Activated CD4-positive, alpha-beta T cell treated with anti-CD3 and anti-CD28 coated beads for 36 hours (primary cell): ENCODE data around the gene ARHGEF19. TPM values are rescaled to one million over a fixed set of nuclear protein-coding genes. Genes with fewer than 3 reads are reported as not detected.

Experiments
- ATAC-seq: fragments of 200-7000 bp; cut with Tn5 transposase; one replicate; pipeline ENCODE4 v1.10.0; 2021; ENCODE audit warnings: mild to moderate bottlenecking, moderate library complexity
- CTCF ChIA-PET: fragments of 350-600 bp; sonication (Branson Sonifier 250); formaldehyde crosslinking; loops from one replicate; lab custom pipeline; 2021; ENCODE audit warnings: antibody characterized with exemption; lab: Charles Lee
- POLR2A ChIA-PET: fragments of 350-600 bp; sonication (Branson Sonifier 250); formaldehyde crosslinking; loops from one replicate; lab custom pipeline; 2021; ENCODE audit warnings: antibody characterized with exemption, inconsistent platforms; lab: Charles Lee
- DNase-seq: peaks from one replicate; pipeline ENCODE4 v3.0.0-alpha.2; 2020
- H3K27ac Mint-ChIP-seq: one replicate; pipeline ENCODE4 v1.8.0; 2021; ENCODE audit warnings: mixed read lengths
- H3K27me3 Mint-ChIP-seq: one replicate; pipeline ENCODE4 v1.8.0; 2021; ENCODE audit warnings: mixed read lengths
- H3K36me3 Mint-ChIP-seq: one replicate; pipeline ENCODE4 v1.8.0; 2021; ENCODE audit warnings: low read depth, mixed read lengths
- H3K4me1 Mint-ChIP-seq: one replicate; pipeline ENCODE4 v1.8.0; 2021; ENCODE audit warnings: mixed read lengths
- H3K4me3 Mint-ChIP-seq: one replicate; pipeline ENCODE4 v1.8.0; 2021; ENCODE audit warnings: mild to moderate bottlenecking, moderate library complexity, mixed read lengths
- H3K9me3 Mint-ChIP-seq: one replicate; pipeline ENCODE4 v1.8.0; 2021; ENCODE audit warnings: low read depth, mixed read lengths
- intact Hi-C, 2 experiments: fragments of 100-400 bp; cut with DNase I in 1 of 2; cut with micrococcal nuclease in 1 of 2; formaldehyde crosslinking; loops; one replicate each; pipeline versions ENCODE4 v1.14.2 to v1.15.1; 2022 to 2024; cut with DNase I, micrococcal nuclease
- total RNA-seq, 2 experiments: library from RNA; stranded (reverse); gene quantifications; one replicate each; pipeline ENCODE4 v1.2.3, GENCODE V29; 2021

The ARHGEF19 gene
- total RNA-seq, 2 experiments from 2014 or later, result 4.9 to 6.5 TPM

- Mint-ChIP-seq H3K4me1 (peaks cover 26% of the 10 kb centered on the region), H3K4me3 (no peak overlapping the region), H3K27me3 (peaks cover 5% of the 10 kb centered on the region), H3K9me3 (no peaks in the 10 kb centered on the region), H3K27ac (no peak overlapping the region), H3K36me3 (no peaks in the 10 kb centered on the region)
- no peak for DNase-seq
- intact Hi-C loops, result no loop called here
- ChIA-PET POLR2A (no interaction called here), CTCF (interaction anchor here (0.6 kb wide), 1 partner anchor 1145 kb away, joined by 4 read pairs; no protein-coding TSS in a partner anchor)
- ATAC-seq, result no peak
Measured at GRCh38 chr1:16151995-16152384, 60.5 kb downstream of the ARHGEF19 start.

GRCh38 chr1:16151196-16151994 is 61.1 kb downstream of the ARHGEF19 start:
- H3K9me3 Mint-ChIP-seq, result no peaks in the 10 kb centered on the region

GRCh38 chr1:16150508-16150907 is 61.9 kb downstream of the ARHGEF19 start:
- intact Hi-C loops, result no loop called here
- Mint-ChIP-seq H3K4me3 (no peak overlapping the region), H3K36me3 (no peaks in the 10 kb centered on the region), H3K27me3 (peaks cover 4% of the 10 kb centered on the region), H3K27ac (no peak overlapping the region), H3K9me3 (no peaks in the 10 kb centered on the region), H3K4me1 (peaks cover 15% of the 10 kb centered on the region)
- CTCF ChIA-PET, result interaction anchor here (0.6 kb wide), 1 partner anchor 70 kb away, joined by 4 read pairs; no protein-coding TSS in a partner anchor
- POLR2A ChIA-PET, result no interaction called here
- DNase-seq (no peak), ATAC-seq (no peak)

More at GRCh38 chr1:16151196-16151994, 61.1 kb downstream of the ARHGEF19 start:
- Mint-ChIP-seq H3K4me3 (no peak overlapping the region), H3K27me3 (peaks cover 5% of the 10 kb centered on the region), H3K27ac (no peak overlapping the region), H3K4me1 (peaks cover 20% of the 10 kb centered on the region), H3K36me3 (no peaks in the 10 kb centered on the region)
- no peak for ATAC-seq
- intact Hi-C loops, result no loop called here
- POLR2A ChIA-PET, result no interaction called here
- no peak for DNase-seq
- CTCF ChIA-PET, result no interaction called here

GRCh38 chr1:16149702-16150488 is 62.6 kb downstream of the ARHGEF19 start:
- H3K27ac Mint-ChIP-seq, result no peak overlapping the region
- intact Hi-C loops, result no loop called here
- ChIA-PET POLR2A (no interaction called here), CTCF (interaction anchor here (0.6 to 1.0 kb wide), 3 partner anchors 69 to 810 kb away, joined by 3 to 4 read pairs (median 3); no protein-coding TSS in a partner anchor)
- peaks cover 13% of the 10 kb centered on the region for H3K4me1 Mint-ChIP-seq
- H3K9me3 Mint-ChIP-seq, result no peaks in the 10 kb centered on the region
- H3K36me3 Mint-ChIP-seq, result no peaks in the 10 kb centered on the region
- peaks cover 4% of the 10 kb centered on the region for H3K27me3 Mint-ChIP-seq
- no peak for ATAC-seq
- DNase-seq, result no peak
- no peak overlapping the region for H3K4me3 Mint-ChIP-seq

- Mint-ChIP-seq H3K36me3 (no peaks in the 10 kb centered on the region), H3K27me3 (peaks cover 4% of the 10 kb centered on the region), H3K27ac (no peak overlapping the region), H3K4me3 (no peak overlapping the region), H3K9me3 (no peaks in the 10 kb centered on the region), H3K4me1 (peaks cover 6% of the 10 kb centered on the region)
- ChIA-PET CTCF (interaction anchor here (0.6 to 1.0 kb wide), 2 partner anchors 218 to 811 kb away, joined by 3 read pairs; no protein-coding TSS in a partner anchor), POLR2A (no interaction called here)
- ATAC-seq, result no peak
- DNase-seq, result no peak
- intact Hi-C loops, result no loop called here
Measured at GRCh38 chr1:16149146-16149545, 63.3 kb downstream of the ARHGEF19 start.

GRCh38 chr1:16148329-16149092 is 63.9 kb downstream of the ARHGEF19 start:
- Mint-ChIP-seq H3K4me1 (peaks cover 2% of the 10 kb centered on the region), H3K27ac (no peak overlapping the region), H3K27me3 (peaks cover 4% of the 10 kb centered on the region), H3K4me3 (no peak overlapping the region), H3K36me3 (no peaks in the 10 kb centered on the region), H3K9me3 (no peaks in the 10 kb centered on the region)
- no peak for DNase-seq
- POLR2A ChIA-PET, result interaction anchor here (0.6 kb wide), 2 partner anchors 57 to 75 kb away, joined by 3 read pairs; no protein-coding TSS in a partner anchor
- intact Hi-C loops, result no loop called here
- ATAC-seq, result no peak
- CTCF ChIA-PET, result interaction anchor here (0.6 to 1.0 kb wide), 2 partner anchors 25 to 218 kb away, joined by 3 read pairs; no protein-coding TSS in a partner anchor

Other genes with a start within 250 kb of the ARHGEF19 start
- 10 to 100 TPM; 47.7 to 48.3 TPM for gene ZBTB17, start 236.6 kb downstream of the ARHGEF19 start, total RNA-seq
- not detected for gene SRARP, start 208.4 kb downstream of the ARHGEF19 start, total RNA-seq
- gene HSPB7, start 194.6 kb downstream of the ARHGEF19 start, total RNA-seq, result not detected
- gene CLCNKA, start 190.6 kb downstream of the ARHGEF19 start, total RNA-seq, result not detected
- not detected for gene CLCNKB, start 168.9 kb downstream of the ARHGEF19 start, total RNA-seq
- under 1 TPM; 0.09 to 0.23 TPM for gene FAM131C, start 139.0 kb downstream of the ARHGEF19 start, total RNA-seq
- under 1 TPM; 0.19 to 0.21 TPM for gene EPHA2, start 56.6 kb downstream of the ARHGEF19 start, total RNA-seq
- 1 to 10 TPM; 2.4 to 3.7 TPM for gene CPLANE2, start 24.5 kb upstream of the ARHGEF19 start, total RNA-seq
- gene FBXO42, start 139.8 kb upstream of the ARHGEF19 start, total RNA-seq, result 10 to 100 TPM; 14.3 to 18.1 TPM
- gene SZRD1, start 154.6 kb upstream of the ARHGEF19 start, total RNA-seq, result 100 to 1,000 TPM; 184 to 238 TPM
- gene SPATA21, start 224.8 kb upstream of the ARHGEF19 start, total RNA-seq, result not detected
- gene NECAP2, start 228.1 kb upstream of the ARHGEF19 start, total RNA-seq, result 10 to 100 TPM; 46.5 to 54.2 TPM